IPS DF 6.9 (cell line): ENCODE results near the gene DGKB.

ENCODE experiments used
- DNase-seq: peaks from one replicate; pipeline ENCODE4 v3.0.0-alpha.2; 2013; ENCODE audit warnings: low read depth, low spot score
- H3K27ac ChIP-seq: one replicate; pipeline ENCODE4 v1.5.1; 2013; ENCODE audit warnings: low read length, control low read depth
- H3K27me3 ChIP-seq: 2 replicates; pipeline ENCODE4 v1.6.1; 2013; ENCODE audit warnings: mild to moderate bottlenecking, low read length; ENCODE audit not compliant: control insufficient read depth, insufficient read depth
- H3K36me3 ChIP-seq: 2 replicates; pipeline ENCODE4 v1.6.1; 2013; ENCODE audit warnings: low read length; ENCODE audit not compliant: control insufficient read depth, insufficient read depth
- H3K4me1 ChIP-seq: 2 replicates; pipeline ENCODE4 v1.6.1; 2013; ENCODE audit warnings: low read length; ENCODE audit not compliant: control insufficient read depth, insufficient read depth
- H3K4me3 ChIP-seq: 2 replicates; pipeline ENCODE4 v1.5.1; 2013; ENCODE audit warnings: mild to moderate bottlenecking, low read length
- H3K9me3 ChIP-seq: 2 replicates; pipeline ENCODE4 v1.6.1; 2013; ENCODE audit warnings: low read length, inconsistent platforms; ENCODE audit not compliant: control insufficient read depth, insufficient read depth
- WGBS: extraction: QIAGEN DNeasy Blood & Tissue Kit; methylation state at CpG from one replicate; pipeline ENCODE4 v1.1.7; 2013; ENCODE audit warnings: mixed read lengths, missing lambda C conversion rate; ENCODE audit not compliant: insufficient read length, insufficient coverage; 5-methylcytosine and 5-hydroxymethylcytosine counted together

DGKB gene

DNA sequence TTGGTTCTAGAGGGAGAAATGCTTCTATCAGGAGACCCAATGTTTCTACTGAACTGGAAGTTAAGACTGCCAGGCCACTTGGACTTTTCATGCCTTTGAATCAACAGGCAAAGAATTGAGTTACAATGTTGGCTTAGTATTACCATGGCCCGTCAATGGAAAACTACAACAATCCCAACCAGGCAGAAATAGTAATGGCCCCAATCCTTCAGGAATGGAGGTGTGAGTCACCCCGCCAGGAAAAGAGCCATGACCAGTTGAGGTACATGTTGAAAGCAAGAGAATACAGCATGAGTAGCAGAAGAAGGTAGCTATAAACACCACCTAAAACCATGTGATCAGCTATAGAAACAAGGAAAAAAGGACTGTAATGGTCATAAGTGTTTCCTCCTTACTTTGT lies 101.9 kb downstream of the DGKB start:
- no peaks in the 10 kb centered on the region for H3K27me3 ChIP-seq

DNA sequence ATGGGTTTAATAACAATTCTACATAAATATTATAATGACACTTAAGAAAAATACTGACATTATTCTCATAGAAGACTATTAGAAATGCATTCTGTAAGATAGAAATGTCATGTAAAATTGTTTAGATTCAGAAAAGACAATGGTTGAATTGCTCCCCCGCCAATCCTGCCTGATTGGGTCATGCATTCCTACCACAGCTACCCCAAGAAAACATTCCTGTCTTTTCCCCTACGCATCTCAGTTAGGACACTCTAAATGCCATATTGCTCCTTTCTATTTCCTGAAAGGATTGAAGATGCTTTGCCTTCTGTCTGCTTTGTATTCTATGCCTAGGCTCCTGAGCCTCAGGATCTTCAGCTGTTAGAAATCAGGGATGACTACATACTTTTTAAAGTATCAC lies 109.4 kb downstream of the DGKB start:
- no peaks in the 10 kb centered on the region for H3K9me3 ChIP-seq
- DNase-seq: no peak
- WGBS: no CpG with 5 or more reads among the region's 2 CpGs

More for the DNA sequence above, 101.9 kb downstream of the DGKB start:
- no peak for DNase-seq
- no peaks in the 10 kb centered on the region for H3K4me1 ChIP-seq
- no CpG with 5 or more reads among the region's 2 CpGs for WGBS
- no peaks in the 10 kb centered on the region for H3K9me3 ChIP-seq
- no peak overlapping the region for H3K27ac ChIP-seq
- no peaks in the 10 kb centered on the region for H3K36me3 ChIP-seq
- H3K4me3 ChIP-seq: no peak overlapping the region

GRCh38 chr7:14787551-14787950 lies 115.0 kb downstream of the DGKB start:
- no CpG with 5 or more reads among the region's 3 CpGs for WGBS
- H3K4me1 ChIP-seq: 0 out of 2 replicates have a peak, but pooled peaks cover 1% of the 10 kb centered on the region
- H3K27me3 ChIP-seq: no peaks in the 10 kb centered on the region; the same call in 1 of the 2 replicates
- H3K27ac ChIP-seq: no peak overlapping the region
- no peak overlapping the region for H3K4me3 ChIP-seq
- no peak for DNase-seq
- no peaks in the 10 kb centered on the region for H3K9me3 ChIP-seq
- no peaks in the 10 kb centered on the region for H3K36me3 ChIP-seq

More for the DNA sequence above, 109.4 kb downstream of the DGKB start:
- H3K4me1 ChIP-seq: peaks cover 2% of the 10 kb centered on the region; the same call in 1 of the 2 replicates
- no peak overlapping the region for H3K4me3 ChIP-seq
- H3K27me3 ChIP-seq: no peaks in the 10 kb centered on the region; the same call in 1 of the 2 replicates
- no peak overlapping the region for H3K27ac ChIP-seq
- H3K36me3 ChIP-seq: no peaks in the 10 kb centered on the region

- Histone ChIP-seq H3K4me1 (0 out of 2 replicates have a peak, but pooled peaks cover 1% of the 10 kb centered on the region), H3K4me3 (no peak overlapping the region), H3K36me3 (no peaks in the 10 kb centered on the region), H3K27me3 (no peaks in the 10 kb centered on the region; the same call in 1 of the 2 replicates), H3K9me3 (no peaks in the 10 kb centered on the region), H3K27ac (no peak overlapping the region)
- DNase-seq: no peak
- WGBS: no CpG with 5 or more reads among the region's 9 CpGs
Measured at GRCh38 chr7:14786314-14786895, 116.1 kb downstream of the DGKB start.

GRCh38 chr7:14777806-14778205 lies 124.7 kb downstream of the DGKB start:
- Histone ChIP-seq H3K36me3 (no peaks in the 10 kb centered on the region), H3K27me3 (no peaks in the 10 kb centered on the region), H3K4me3 (no peak overlapping the region), H3K4me1 (no peaks in the 10 kb centered on the region), H3K27ac (no peak overlapping the region), H3K9me3 (peaks cover 2% of the 10 kb centered on the region)
- no peak for DNase-seq
- no CpG with 5 or more reads among the region's 3 CpGs for WGBS

DNA sequence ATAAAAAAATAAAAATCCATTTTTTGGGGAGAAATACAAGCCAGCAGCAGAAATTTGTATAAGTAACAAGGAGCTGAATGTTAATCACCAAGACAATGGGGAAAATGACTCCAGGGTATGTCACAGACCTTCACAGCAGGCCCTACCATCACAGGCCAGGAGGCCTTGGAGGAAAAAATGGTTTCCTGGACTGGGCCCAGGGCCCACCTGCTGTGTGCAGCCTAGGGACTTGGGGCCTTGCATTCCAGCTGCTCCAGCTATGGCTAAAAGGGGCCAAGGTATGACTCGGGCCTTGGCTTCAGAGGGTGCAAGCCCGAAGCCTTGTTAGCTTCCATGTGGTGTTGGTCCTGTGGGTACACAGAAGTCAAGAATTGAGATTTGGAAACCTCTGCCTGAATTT lies 126.3 kb downstream of the DGKB start:
- H3K27ac ChIP-seq: no peak overlapping the region
- DNase-seq: no peak
- H3K27me3 ChIP-seq: no peaks in the 10 kb centered on the region
- H3K4me1 ChIP-seq: no peaks in the 10 kb centered on the region
- H3K9me3 ChIP-seq: peaks cover 2% of the 10 kb centered on the region
- no peaks in the 10 kb centered on the region for H3K36me3 ChIP-seq
- H3K4me3 ChIP-seq: no peak overlapping the region
- WGBS: no CpG with 5 or more reads among the region's 2 CpGs

- Histone ChIP-seq H3K36me3 (no peaks in the 10 kb centered on the region), H3K4me1 (no peaks in the 10 kb centered on the region), H3K9me3 (peaks cover 2% of the 10 kb centered on the region), H3K27ac (no peak overlapping the region), H3K27me3 (no peaks in the 10 kb centered on the region), H3K4me3 (no peak overlapping the region)
- no peak for DNase-seq
- no CpG with 5 or more reads among the region's 2 CpGs for WGBS
Measured at GRCh38 chr7:14773729-14774271, 128.8 kb downstream of the DGKB start.

DNA sequence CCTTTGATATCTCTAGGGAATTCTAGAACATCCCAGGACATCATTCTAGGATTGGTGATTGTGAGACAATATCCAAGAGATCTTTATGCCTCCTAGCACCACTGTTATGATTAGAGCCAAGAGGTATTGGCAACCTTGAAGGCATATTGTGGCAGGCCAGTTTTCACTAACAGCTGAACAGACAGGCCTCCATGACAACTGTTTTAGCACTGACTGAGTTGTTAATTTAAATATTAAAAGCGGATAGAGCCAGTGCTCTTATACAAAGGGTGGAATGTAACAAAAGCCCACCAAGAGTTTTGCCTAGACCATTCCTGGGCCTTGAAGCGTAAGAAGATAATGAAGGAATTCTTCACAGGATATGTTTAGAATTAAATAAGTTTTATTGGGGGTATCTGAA lies 131.9 kb downstream of the DGKB start:
- no CpG with 5 or more reads among the region's 2 CpGs for WGBS
- H3K4me3 ChIP-seq: no peak overlapping the region
- no peaks in the 10 kb centered on the region for H3K4me1 ChIP-seq
- H3K9me3 ChIP-seq: no peaks in the 10 kb centered on the region
- no peak overlapping the region for H3K27ac ChIP-seq
- H3K36me3 ChIP-seq: no peaks in the 10 kb centered on the region
- no peaks in the 10 kb centered on the region for H3K27me3 ChIP-seq
- DNase-seq: no peak

DNA sequence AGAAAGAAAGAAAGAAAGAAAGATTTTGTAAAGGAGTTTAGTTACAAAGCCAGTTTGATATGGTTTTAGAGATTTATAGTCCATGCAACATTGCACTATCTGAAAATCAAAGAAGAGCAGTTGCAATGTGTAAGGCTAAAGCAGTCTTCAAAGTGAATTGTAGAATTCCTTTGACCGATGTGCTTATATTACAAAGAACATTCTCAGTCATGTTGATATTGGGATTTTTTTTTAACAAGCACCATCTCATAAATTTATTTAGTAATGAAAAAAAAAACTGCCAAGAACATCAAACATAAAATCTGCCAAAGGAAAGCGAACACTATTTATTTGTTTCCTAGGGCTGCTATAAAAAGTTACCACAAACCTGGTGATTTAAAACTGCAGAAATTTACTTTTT lies 133.3 kb downstream of the DGKB start:
- H3K36me3 ChIP-seq: no peaks in the 10 kb centered on the region
- H3K4me1 ChIP-seq: no peaks in the 10 kb centered on the region
- no CpG with 5 or more reads among the region's 2 CpGs for WGBS
- H3K9me3 ChIP-seq: no peaks in the 10 kb centered on the region
- no peak overlapping the region for H3K4me3 ChIP-seq
- no peak for DNase-seq
- H3K27me3 ChIP-seq: no peaks in the 10 kb centered on the region
- no peak overlapping the region for H3K27ac ChIP-seq

DNA sequence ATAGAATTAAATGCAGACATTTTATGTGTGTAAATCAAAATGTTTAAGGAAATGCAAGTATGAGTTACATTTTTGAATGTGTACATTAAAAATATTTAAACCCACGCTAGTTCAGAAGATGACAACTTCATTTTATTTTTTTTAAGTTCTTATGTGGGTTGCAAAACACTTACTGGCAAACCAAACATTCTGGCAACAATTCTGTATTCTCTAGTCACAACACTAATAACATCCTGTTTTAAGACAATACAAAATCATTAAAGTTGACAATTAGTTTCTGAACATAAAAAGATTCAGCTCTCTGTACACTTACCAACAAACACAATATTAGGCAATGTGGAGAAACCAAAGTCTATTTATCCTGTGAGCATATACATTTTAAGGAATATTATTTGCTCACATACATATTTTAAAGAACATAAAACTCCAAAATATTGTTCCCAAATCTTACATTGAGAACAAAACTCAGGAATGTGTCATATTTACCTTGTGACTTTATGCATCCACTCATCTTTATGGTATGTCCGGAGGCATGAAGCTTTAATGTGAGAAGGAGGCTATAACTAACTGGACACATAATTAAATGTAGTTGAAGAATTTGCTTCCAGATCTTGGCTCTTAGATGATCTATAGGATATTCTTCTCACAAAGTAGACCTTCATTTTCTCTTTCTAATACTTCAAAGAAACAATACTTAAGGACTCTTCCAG lies 134.7 kb downstream of the DGKB start:
- no CpG with 5 or more reads among the region's 2 CpGs for WGBS
- no peak overlapping the region for H3K27ac ChIP-seq
- H3K4me1 ChIP-seq: no peaks in the 10 kb centered on the region
- DNase-seq: no peak
- H3K9me3 ChIP-seq: no peaks in the 10 kb centered on the region
- no peak overlapping the region for H3K4me3 ChIP-seq
- H3K27me3 ChIP-seq: no peaks in the 10 kb centered on the region
- no peaks in the 10 kb centered on the region for H3K36me3 ChIP-seq
